BLaER1 (cell line): ENCODE results near the gene TTC23.

Experiments
- H3K27ac ChIP-seq: shearing (Covaris generic); formaldehyde crosslinking; 2 replicates; pipeline ENCODE4 v1.8.1; 2022
- H3K27me3 ChIP-seq: shearing (Covaris generic); formaldehyde crosslinking; 2 replicates; pipeline ENCODE4 v1.8.1; 2022
- H3K36me3 ChIP-seq: shearing (Covaris generic); formaldehyde crosslinking; 2 replicates; pipeline ENCODE4 v1.8.1; 2022
- H3K4me1 ChIP-seq: shearing (Covaris generic); formaldehyde crosslinking; 2 replicates; pipeline ENCODE4 v1.8.1; 2022
- H3K4me2 ChIP-seq: shearing (Covaris generic); formaldehyde crosslinking; 2 replicates; pipeline ENCODE4 v1.8.1; 2022
- H3K4me3 ChIP-seq: shearing (Covaris generic); formaldehyde crosslinking; 2 replicates; pipeline ENCODE4 v1.8.1; 2022
- H3K9ac ChIP-seq: shearing (Covaris generic); formaldehyde crosslinking; 2 replicates; pipeline ENCODE4 v1.8.1; 2022
- H3K9me3 ChIP-seq: shearing (Covaris generic); formaldehyde crosslinking; 2 replicates; pipeline ENCODE4 v1.8.1; 2022
- H4K20me1 ChIP-seq: shearing (Covaris generic); formaldehyde crosslinking; 2 replicates; pipeline ENCODE4 v1.8.1; 2022
- Cebpa-rat ChIP-seq: shearing (Covaris generic); IDR thresholded peaks from 2 replicates; pipeline ENCODE4 v1.8.1; 2022

The TTC23 gene

GRCh38 chr15:99102332-99103235, 146.8 kb downstream of the TTC23 start:
- H3K36me3 ChIP-seq = no peaks in the 10 kb centered on the region
- H3K4me3 ChIP-seq = no peak overlapping the region
- peaks cover 15% of the 10 kb centered on the region; the same call in 1 of the 2 replicates for H4K20me1 ChIP-seq
- H3K9me3 ChIP-seq = no peaks in the 10 kb centered on the region
- H3K9ac ChIP-seq = no peak overlapping the region
- peaks cover 50% of the 10 kb centered on the region for H3K27me3 ChIP-seq
- H3K4me1 ChIP-seq = peaks cover 41% of the 10 kb centered on the region
- no peak overlapping the region for H3K27ac ChIP-seq
- no peak for TF ChIP-seq Cebpa-rat
- no peak overlapping the region for H3K4me2 ChIP-seq

- Histone ChIP-seq H4K20me1 (peaks cover 13% of the 10 kb centered on the region; the same call in 1 of the 2 replicates), H3K4me2 (no peak overlapping the region), H3K4me1 (peaks cover 31% of the 10 kb centered on the region), H3K36me3 (no peaks in the 10 kb centered on the region), H3K27ac (no peak overlapping the region), H3K4me3 (no peak overlapping the region), H3K9ac (no peak overlapping the region), H3K27me3 (peaks cover 41% of the 10 kb centered on the region), H3K9me3 (no peaks in the 10 kb centered on the region)
- TF ChIP-seq Cebpa-rat = no peak
These were observed 147.9 kb downstream of the TTC23 start for GRCh38 chr15:99101501-99101900.

DNA sequence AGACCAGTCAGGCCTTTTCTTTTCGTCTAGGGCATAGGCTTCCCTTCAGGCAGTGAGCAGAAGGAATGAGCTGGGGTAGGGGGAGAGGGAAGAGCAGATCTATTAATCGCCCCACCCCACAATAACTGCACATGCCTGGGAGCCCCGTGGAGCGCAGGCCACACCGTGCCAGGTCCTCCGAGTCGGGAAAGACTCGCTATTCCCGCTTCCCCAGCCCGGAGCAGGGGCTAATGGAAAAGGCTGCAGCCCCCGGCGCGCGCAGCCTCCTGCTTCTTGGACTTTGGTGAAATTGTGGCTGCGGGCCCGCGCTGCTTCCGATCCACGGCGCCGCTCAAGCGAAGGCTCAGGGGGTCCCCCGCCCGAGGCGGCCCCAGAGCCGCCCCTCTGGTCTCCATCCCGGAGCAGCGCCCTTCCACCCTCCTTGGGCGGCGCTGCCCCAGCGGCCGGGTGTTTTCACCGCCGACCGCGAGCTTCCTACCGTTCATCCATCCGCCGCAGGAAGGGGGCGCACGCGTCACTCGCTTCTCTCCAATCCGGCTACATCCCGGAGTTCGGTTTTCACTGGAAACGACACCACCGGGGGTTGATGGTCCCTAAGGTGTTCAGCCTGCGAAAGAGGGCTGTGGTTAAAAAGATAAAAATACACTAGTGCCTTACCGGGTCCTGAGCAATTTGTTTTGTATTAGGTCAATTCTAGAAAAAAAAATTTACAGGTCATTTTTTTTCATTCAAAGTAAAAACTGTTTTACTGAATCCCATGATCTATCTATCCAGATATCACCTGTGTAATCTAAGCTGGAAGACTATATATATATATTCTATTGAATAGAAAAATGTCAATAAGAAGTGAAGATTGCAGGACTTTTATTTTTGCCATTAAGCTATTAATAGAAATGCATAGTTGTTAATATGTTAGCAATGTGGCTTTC, 148.9 kb downstream of the TTC23 start:
- Histone ChIP-seq H3K4me3 (peak overlapping the region; percentile 58), H3K27ac (no peak overlapping the region), H3K36me3 (no peaks in the 10 kb centered on the region), H3K27me3 (peaks cover 31% of the 10 kb centered on the region), H3K9me3 (no peaks in the 10 kb centered on the region), H3K4me1 (peaks cover 21% of the 10 kb centered on the region), H3K4me2 (peak overlapping the region; percentile 86), H4K20me1 (0 out of 2 replicates have a peak, but pooled peaks cover 5% of the 10 kb centered on the region), H3K9ac (0 out of 2 replicates have a peak overlapping the region, but pooled peaks have one; percentile 42)
- TF ChIP-seq Cebpa-rat = no peak

DNA sequence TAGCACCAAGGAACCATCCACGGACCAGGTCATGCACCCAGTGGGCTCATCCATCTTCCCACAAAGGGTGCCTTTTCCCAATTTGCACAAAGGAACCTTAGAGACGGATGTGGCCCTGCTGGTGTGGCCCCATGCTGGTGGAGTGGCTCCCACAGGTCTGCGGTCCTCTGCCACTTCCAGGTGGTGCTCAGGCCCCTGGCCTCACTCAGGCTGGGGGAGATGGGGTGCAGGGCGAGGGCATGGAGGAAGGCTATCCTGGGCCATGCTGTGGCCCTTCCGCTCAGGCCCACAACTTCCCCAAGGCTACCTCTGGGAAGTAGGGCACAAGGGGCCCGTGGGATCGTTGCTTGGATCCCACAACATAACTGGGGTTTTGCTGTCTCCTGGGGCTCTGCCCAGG, 149.7 kb downstream of the TTC23 start:
- Histone ChIP-seq H4K20me1 (no peaks in the 10 kb centered on the region), H3K9ac (no peak overlapping the region), H3K27ac (no peak overlapping the region), H3K4me2 (peak overlapping the region; percentile 86; the same call in 1 of the 2 replicates), H3K9me3 (no peaks in the 10 kb centered on the region), H3K36me3 (no peaks in the 10 kb centered on the region), H3K27me3 (peaks cover 22% of the 10 kb centered on the region), H3K4me3 (no peak overlapping the region), H3K4me1 (peaks cover 12% of the 10 kb centered on the region)
- TF ChIP-seq Cebpa-rat = no peak

GRCh38 chr15:99098991-99099390, 150.4 kb downstream of the TTC23 start:
- H3K27me3 ChIP-seq = peaks cover 17% of the 10 kb centered on the region
- H4K20me1 ChIP-seq = no peaks in the 10 kb centered on the region
- H3K36me3 ChIP-seq = no peaks in the 10 kb centered on the region
- H3K9ac ChIP-seq = no peak overlapping the region
- no peaks in the 10 kb centered on the region for H3K9me3 ChIP-seq
- no peak overlapping the region for H3K4me3 ChIP-seq
- H3K27ac ChIP-seq = no peak overlapping the region
- peaks cover 10% of the 10 kb centered on the region for H3K4me1 ChIP-seq
- TF ChIP-seq Cebpa-rat = no peak
- H3K4me2 ChIP-seq = no peak overlapping the region

DNA sequence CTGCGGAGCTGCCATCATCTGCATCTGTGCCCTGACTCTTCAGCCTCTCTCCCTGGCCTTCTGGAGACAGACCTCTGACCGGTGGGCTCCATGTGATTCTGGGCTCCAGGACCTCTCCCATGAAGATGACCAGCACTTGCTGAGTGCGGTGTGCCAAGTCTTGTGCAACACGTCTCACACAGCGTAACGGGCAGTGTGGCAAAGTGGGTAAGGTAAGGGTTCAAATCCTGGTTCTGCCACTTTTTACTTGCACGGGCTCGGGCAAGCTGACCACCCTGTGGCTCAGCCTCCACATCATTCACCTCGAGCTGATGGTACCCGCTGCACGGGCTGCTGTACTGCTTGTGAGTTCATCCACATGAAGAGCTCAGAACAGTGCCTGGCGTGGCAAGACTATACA, 151.0 kb downstream of the TTC23 start:
- H3K9ac ChIP-seq = no peak overlapping the region
- H3K36me3 ChIP-seq = no peaks in the 10 kb centered on the region
- TF ChIP-seq Cebpa-rat = no peak
- H3K9me3 ChIP-seq = no peaks in the 10 kb centered on the region
- peaks cover 13% of the 10 kb centered on the region for H3K27me3 ChIP-seq
- H4K20me1 ChIP-seq = no peaks in the 10 kb centered on the region
- no peak overlapping the region for H3K27ac ChIP-seq
- peaks cover 13% of the 10 kb centered on the region for H3K4me1 ChIP-seq
- no peak overlapping the region for H3K4me3 ChIP-seq
- H3K4me2 ChIP-seq = no peak overlapping the region

DNA sequence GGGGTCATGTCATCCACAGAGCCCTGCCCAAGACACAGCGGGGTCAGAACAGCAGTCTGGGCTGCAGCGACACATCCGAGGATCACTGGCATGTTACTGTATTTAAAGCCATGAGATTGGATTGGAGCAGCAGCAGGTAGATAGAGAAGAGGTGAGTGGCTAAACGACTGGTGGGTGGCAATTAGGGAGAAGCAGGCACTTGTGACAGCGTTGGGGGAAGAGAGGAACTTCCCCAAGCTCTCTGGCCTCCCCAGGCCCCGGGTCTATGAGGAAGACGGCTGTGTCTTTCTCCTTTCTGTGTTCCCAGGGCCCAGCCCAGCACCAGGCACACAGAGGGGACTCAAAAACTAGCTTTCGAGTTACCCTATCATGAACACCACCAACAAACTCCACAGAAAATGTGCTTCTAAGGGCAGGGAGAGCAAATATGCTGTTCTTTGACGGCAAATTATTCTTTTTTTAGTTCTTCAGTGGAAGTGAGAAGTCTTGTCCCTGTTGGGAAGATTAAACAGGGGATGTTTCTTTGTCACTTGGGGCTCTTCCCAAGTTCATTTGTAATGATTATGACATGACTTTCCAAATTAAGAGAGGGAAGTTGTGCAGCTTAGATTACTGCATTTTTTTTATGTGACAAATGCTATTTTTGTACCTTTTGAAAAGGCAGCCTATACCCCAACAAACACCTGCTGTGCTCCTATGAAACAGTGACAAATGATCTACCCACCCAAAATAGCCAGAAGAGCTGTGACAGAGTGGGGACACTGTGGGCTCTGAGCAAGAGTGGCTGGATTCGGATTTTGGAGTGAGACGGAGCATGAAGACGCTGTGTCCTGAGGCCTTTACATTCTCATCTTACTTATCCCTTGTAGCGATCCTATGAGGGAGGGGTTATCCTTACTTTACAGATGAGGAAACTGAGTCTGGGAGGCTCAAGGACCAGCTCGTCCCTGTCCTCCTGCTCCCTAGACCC, 151.7 kb downstream of the TTC23 start:
- no peak overlapping the region for H3K27ac ChIP-seq
- H3K36me3 ChIP-seq = no peaks in the 10 kb centered on the region
- no peak overlapping the region for H3K9ac ChIP-seq
- no peaks in the 10 kb centered on the region for H4K20me1 ChIP-seq
- peaks cover 19% of the 10 kb centered on the region for H3K4me1 ChIP-seq
- H3K27me3 ChIP-seq = peaks cover 10% of the 10 kb centered on the region
- H3K4me2 ChIP-seq = no peak overlapping the region
- H3K4me3 ChIP-seq = no peak overlapping the region
- H3K9me3 ChIP-seq = no peaks in the 10 kb centered on the region
- no peak for TF ChIP-seq Cebpa-rat

DNA sequence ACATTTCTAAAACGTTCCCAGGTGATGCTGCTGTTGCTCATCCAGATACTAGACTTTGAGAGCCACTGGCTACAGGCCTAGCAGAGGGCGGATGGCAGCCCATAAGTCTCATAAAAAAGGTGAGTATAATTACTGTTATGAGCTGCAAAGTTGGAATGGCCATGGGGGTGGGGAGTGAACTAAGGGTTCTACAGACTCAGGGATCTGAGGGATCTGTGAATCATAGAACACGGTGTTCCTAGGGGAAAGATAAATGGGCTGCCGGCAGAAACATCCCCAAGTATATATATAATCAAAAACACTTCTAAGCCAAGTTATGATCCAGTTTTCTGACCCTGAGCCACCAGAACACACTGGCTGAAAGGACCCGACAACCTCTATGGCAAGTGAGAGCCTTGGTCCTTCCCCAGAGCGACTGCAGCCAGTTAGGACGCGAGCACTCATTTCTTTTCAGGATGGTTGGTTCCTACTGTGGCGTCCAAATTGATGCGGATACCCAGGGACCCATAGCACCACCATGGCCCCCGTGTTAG, 152.4 kb downstream of the TTC23 start:
- H3K9ac ChIP-seq = no peak overlapping the region
- H3K27me3 ChIP-seq = peaks cover 10% of the 10 kb centered on the region
- H3K36me3 ChIP-seq = no peaks in the 10 kb centered on the region
- H3K4me3 ChIP-seq = no peak overlapping the region
- no peak overlapping the region for H3K27ac ChIP-seq
- no peaks in the 10 kb centered on the region for H4K20me1 ChIP-seq
- TF ChIP-seq Cebpa-rat = no peak
- H3K9me3 ChIP-seq = no peaks in the 10 kb centered on the region
- peaks cover 19% of the 10 kb centered on the region for H3K4me1 ChIP-seq
- H3K4me2 ChIP-seq = no peak overlapping the region
